ENCODE data around the gene M6PR. TPM values are rescaled to one million over a fixed set of nuclear protein-coding genes. Genes with fewer than 3 reads are reported as not detected.
A peak's percentile ranks its signal among the peaks of the same experiment; 100 is the strongest.

The M6PR gene
- 100 to 1,000 TPM; 194 to 209 (median 207) TPM for polyA plus RNA-seq (ENCODE audit: insufficient read length in 4 of 4)

GRCh38 chr12:8949342-8950220 is at the start of gene M6PR:
Gene M6PR (minus strand): TSS chr12:8949645. CDS start chr12:8946404, 3,241 bp downstream.
- DNase-seq (ENCODE audit: low read depth in 4 of 4, low spot score in 2 of 4), result peak; percentile 83 to 96 (median 92)

- DNase-seq (ENCODE audit: low read depth in 4 of 4, low spot score in 2 of 4), result no peak
These were observed 47.4 kb upstream of the M6PR start for GRCh38 chr12:8996682-8997405.

GRCh38 chr12:8995021-8995775 is 45.8 kb upstream of the M6PR start:
- DNase-seq (ENCODE audit: low read depth in 4 of 4, low spot score in 2 of 4), result no peak

- DNase-seq (ENCODE audit: low read depth in 4 of 4, low spot score in 2 of 4), result no peak
These were observed 44.4 kb upstream of the M6PR start for GRCh38 chr12:8993827-8994226.

- no peak for DNase-seq (ENCODE audit: low read depth in 4 of 4, low spot score in 2 of 4)
These were observed 42.2 kb upstream of the M6PR start for GRCh38 chr12:8991371-8992345.

GRCh38 chr12:8989413-8989812 is 40.0 kb upstream of the M6PR start, which contains the start of gene KLRG1:
Gene KLRG1 (plus strand): TSS chr12:8989546. CDS start chr12:8989636, 90 bp downstream.
- no peak for DNase-seq (ENCODE audit: low read depth in 4 of 4, low spot score in 2 of 4)

GRCh38 chr12:8987685-8988084 is 38.2 kb upstream of the M6PR start:
- DNase-seq (ENCODE audit: low read depth in 4 of 4, low spot score in 2 of 4), result no peak

- DNase-seq (ENCODE audit: low read depth in 4 of 4, low spot score in 2 of 4), result no peak
These were observed 37.7 kb upstream of the M6PR start for GRCh38 chr12:8987163-8987562.

GRCh38 chr12:8985213-8985754 is 35.8 kb upstream of the M6PR start:
- DNase-seq (ENCODE audit: low read depth in 4 of 4, low spot score in 2 of 4), result no peak

GRCh38 chr12:8980137-8980536 is 30.7 kb upstream of the M6PR start:
- DNase-seq (ENCODE audit: low read depth in 4 of 4, low spot score in 2 of 4), result no peak

- DNase-seq (ENCODE audit: low read depth in 4 of 4, low spot score in 2 of 4), result no peak
These were observed 21.0 kb upstream of the M6PR start for GRCh38 chr12:8970432-8970831.

- DNase-seq (ENCODE audit: low read depth in 4 of 4, low spot score in 2 of 4), result no peak
These were observed 20.5 kb upstream of the M6PR start for GRCh38 chr12:8969861-8970411.

- DNase-seq (ENCODE audit: low read depth in 4 of 4, low spot score in 2 of 4), result no peak
These were observed 19.3 kb upstream of the M6PR start for GRCh38 chr12:8968761-8969160.

- DNase-seq (ENCODE audit: low read depth in 4 of 4, low spot score in 2 of 4), result no peak
These were observed 10.7 kb upstream of the M6PR start for GRCh38 chr12:8960176-8960575.

GRCh38 chr12:8958066-8958465 is 8.6 kb upstream of the M6PR start:
- no peak for DNase-seq (ENCODE audit: low read depth in 4 of 4, low spot score in 2 of 4)

- DNase-seq (ENCODE audit: low read depth in 4 of 4, low spot score in 2 of 4), result no peak
These were observed 8.1 kb upstream of the M6PR start for GRCh38 chr12:8957561-8957960.

GRCh38 chr12:8956772-8957171 is 7.3 kb upstream of the M6PR start:
- no peak for DNase-seq (ENCODE audit: low read depth in 4 of 4, low spot score in 2 of 4)

- no peak for DNase-seq (ENCODE audit: low read depth in 4 of 4, low spot score in 2 of 4)
These were observed 6.6 kb upstream of the M6PR start for GRCh38 chr12:8956073-8956472.

GRCh38 chr12:8953773-8954402 is 4.4 kb upstream of the M6PR start:
- DNase-seq (ENCODE audit: low read depth in 4 of 4, low spot score in 2 of 4), result no peak

All from left renal cortex interstitium (tissue), 4 donors.